Measurements from ENCODE around the gene IQGAP2. TPM values are rescaled to one million over a fixed set of nuclear protein-coding genes. Genes with fewer than 3 reads are reported as not detected.
A peak's percentile ranks its signal among the peaks of the same experiment; 100 is the strongest.

Gene IQGAP2
- total and polyA plus RNA-seq, 9 of the 15 experiments (the other 6 are each of a cell fraction or from before 2014, with no cell fraction given) = 8.7 to 23.2 (median 17.4) TPM

DNA sequence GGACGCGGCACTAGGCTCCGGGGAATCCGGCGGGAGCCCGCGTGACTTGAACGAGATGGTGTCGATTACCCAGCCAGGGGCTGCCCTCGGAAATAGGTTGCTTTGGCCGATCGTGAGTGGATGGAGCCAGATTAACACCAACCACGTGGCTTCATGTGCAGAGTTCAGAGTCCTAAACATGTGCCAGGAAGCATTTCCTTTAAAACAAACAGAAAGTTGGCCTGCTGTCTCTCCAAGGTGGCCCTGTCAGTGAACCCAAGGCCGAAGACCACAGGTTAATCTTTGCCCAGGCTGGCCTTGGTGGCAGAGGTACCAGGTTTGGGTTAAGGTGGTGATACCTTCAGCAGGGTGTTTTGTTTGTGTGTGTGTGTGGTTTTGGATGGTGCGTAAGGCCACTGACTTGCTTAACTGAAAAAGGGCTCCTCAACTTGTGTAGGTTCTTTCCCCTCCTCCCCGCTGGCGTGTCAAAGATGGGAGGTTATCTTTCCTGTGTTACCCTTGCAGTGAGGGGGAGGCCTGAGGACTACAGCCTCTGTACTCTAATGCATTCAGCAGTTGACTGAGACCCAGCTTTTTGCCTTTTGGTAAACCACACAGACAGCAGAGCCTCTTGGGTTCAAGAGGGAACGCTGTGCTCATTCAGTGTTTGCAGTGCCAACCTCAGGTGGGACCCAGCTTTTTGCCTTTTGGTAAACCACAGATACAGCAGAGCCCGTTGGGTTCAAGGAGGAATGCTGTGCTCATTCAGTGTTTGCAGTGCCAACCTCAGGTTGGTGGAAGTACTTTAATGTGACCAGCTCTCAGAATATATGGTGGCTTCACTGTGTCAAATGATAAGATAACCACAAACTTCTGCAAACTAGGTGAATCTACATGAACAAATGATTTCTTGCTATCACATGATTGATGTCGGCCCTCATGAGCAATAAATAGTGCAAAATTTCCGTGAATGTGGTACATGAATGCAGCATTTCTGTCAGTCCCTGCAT lies 1.4 kb downstream of the IQGAP2 start (continued):
- TF ChIP-seq, protein P1, sequence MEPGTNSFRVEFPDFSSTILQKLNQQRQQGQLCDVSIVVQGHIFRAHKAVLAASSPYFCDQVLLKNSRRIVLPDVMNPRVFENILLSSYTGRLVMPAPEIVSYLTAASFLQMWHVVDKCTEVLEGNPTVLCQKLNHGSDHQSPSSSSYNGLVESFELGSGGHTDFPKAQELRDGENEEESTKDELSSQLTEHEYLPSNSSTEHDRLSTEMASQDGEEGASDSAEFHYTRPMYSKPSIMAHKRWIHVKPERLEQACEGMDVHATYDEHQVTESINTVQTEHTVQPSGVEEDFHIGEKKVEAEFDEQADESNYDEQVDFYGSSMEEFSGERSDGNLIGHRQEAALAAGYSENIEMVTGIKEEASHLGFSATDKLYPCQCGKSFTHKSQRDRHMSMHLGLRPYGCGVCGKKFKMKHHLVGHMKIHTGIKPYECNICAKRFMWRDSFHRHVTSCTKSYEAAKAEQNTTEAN (CRISPR knock-in tag; IDR thresholded peaks at IDR 0.05) = no peak
- TF ChIP-seq ZNF23 (CRISPR knock-in tag; IDR thresholded peaks at IDR 0.05) (no peak), PRPF4 (IDR thresholded peaks at IDR 0.05; ENCODE audit: insufficient read depth, low read depth, low read length, poor library complexity, severe bottlenecking) (no peak), HDAC1 (IDR thresholded peaks at IDR 0.05) (peak in 1 of 2 experiments; percentile 30; a peak in 1 of 4 replicates), ASH1L (IDR thresholded peaks at IDR 0.05; ENCODE audit: borderline replicate concordance, low read depth, partially characterized antibody) (no peak), SMAD1 (IDR thresholded peaks at IDR 0.05; ENCODE audit: low read depth, low read length, partially characterized antibody) (no peak), ZNF184 (CRISPR knock-in tag; IDR thresholded peaks at IDR 0.05) (no peak), ZNF764 (CRISPR knock-in tag; IDR thresholded peaks at IDR 0.05; ENCODE audit: low read depth) (no peak), ZNF778 (CRISPR knock-in tag; IDR thresholded peaks at IDR 0.05) (no peak), MCM3 (IDR thresholded peaks at IDR 0.05) (no peak)
- TF ChIP-seq, protein P2, sequence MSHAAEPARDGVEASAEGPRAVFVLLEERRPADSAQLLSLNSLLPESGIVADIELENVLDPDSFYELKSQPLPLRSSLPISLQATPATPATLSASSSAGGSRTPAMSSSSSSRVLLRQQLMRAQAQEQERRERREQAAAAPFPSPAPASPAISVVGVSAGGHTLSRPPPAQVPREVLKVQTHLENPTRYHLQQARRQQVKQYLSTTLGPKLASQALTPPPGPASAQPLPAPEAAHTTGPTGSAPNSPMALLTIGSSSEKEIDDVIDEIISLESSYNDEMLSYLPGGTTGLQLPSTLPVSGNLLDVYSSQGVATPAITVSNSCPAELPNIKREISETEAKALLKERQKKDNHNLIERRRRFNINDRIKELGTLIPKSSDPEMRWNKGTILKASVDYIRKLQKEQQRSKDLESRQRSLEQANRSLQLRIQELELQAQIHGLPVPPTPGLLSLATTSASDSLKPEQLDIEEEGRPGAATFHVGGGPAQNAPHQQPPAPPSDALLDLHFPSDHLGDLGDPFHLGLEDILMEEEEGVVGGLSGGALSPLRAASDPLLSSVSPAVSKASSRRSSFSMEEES (CRISPR knock-in tag; IDR thresholded peaks at IDR 0.05) = peak; percentile 43
- TF ChIP-seq, protein P3, sequence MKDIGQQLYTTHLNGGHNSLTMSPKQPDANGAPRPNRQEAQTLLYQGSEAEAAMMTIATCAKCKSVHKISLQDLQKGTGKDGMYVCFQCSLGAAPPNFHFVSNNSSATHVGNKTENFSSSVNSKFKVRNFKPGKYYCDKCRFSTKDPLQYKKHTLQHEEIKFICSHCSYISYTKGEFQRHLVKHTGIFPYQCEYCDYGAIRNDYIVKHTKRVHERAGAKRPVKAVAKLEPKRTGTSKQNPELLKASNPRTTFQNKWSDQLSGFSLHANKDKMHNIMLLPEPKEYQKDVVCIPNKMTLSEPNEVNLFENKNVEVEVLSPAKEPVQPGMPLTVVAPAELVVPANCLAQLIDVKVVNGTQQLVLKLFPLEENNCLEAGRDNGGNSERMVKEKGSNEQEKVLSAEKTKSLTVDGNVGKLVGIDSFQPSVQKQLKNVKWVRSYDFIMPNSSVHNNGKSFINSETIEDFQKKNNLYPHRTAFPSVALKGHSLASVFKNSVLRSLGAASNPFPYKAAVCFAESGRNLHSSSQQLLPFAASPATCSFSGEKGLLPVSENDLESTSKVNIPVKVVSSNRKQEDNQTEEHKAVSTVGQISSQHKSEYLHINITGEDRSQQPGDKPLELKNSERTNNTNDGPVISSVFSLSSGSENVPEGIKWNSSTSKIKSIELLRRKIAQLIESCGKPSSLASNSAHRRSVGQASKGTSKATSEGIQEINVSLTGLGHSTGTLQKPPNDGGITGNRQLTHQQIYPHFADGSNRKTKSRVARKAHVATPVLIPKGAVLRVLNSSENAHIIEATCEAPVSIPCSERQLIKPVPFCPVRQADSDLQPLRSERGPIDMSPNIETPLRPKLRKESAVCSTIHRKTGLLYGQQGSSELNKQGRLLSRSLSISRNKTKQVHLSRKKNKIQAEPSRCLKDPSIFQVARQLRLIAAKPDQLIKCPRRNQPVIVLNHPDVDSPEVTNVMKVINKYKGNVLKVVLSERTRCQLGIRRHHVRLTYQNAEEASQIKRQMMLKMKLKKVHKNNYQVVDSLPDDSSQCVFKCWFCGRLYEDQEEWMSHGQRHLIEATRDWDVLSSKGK (CRISPR knock-in tag; IDR thresholded peaks at IDR 0.05) = no peak
- TF ChIP-seq, protein P4, sequence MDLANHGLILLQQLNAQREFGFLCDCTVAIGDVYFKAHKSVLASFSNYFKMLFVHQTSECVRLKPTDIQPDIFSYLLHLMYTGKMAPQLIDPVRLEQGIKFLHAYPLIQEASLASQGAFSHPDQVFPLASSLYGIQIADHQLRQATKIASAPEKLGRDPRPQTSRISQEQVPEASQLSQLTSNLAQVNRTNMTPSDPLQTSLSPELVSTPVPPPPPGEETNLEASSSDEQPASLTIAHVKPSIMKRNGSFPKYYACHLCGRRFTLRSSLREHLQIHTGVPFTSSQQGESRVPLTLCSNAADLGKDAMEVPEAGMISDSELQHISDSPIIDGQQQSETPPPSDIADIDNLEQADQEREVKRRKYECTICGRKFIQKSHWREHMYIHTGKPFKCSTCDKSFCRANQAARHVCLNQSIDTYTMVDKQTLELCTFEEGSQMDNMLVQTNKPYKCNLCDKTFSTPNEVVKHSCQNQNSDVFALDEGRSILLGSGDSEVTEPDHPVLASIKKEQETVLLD (IDR thresholded peaks at IDR 0.05) = 0 out of 2 replicates have a peak, but pooled peaks have one; percentile 44
- TF ChIP-seq, protein P5, sequence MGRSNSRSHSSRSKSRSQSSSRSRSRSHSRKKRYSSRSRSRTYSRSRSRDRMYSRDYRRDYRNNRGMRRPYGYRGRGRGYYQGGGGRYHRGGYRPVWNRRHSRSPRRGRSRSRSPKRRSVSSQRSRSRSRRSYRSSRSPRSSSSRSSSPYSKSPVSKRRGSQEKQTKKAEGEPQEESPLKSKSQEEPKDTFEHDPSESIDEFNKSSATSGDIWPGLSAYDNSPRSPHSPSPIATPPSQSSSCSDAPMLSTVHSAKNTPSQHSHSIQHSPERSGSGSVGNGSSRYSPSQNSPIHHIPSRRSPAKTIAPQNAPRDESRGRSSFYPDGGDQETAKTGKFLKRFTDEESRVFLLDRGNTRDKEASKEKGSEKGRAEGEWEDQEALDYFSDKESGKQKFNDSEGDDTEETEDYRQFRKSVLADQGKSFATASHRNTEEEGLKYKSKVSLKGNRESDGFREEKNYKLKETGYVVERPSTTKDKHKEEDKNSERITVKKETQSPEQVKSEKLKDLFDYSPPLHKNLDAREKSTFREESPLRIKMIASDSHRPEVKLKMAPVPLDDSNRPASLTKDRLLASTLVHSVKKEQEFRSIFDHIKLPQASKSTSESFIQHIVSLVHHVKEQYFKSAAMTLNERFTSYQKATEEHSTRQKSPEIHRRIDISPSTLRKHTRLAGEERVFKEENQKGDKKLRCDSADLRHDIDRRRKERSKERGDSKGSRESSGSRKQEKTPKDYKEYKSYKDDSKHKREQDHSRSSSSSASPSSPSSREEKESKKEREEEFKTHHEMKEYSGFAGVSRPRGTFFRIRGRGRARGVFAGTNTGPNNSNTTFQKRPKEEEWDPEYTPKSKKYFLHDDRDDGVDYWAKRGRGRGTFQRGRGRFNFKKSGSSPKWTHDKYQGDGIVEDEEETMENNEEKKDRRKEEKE (IDR thresholded peaks at IDR 0.05; ENCODE audit: borderline replicate concordance in 1 of 2, control insufficient read depth in 1 of 2, low read depth in 2 of 2, low read length in 1 of 2) = no peak
